HUDEP-2 (cell line): ENCODE measurements around the gene SSR1.
"Not testable (repeated sequence)": the region's sequence is repeated elsewhere in the genome, so short reads cannot be mapped to it uniquely, and the experiment has no call there.

ENCODE experiments used
- DNase-seq, 76 experiments: peaks; one replicate each; lab custom pipeline; 2025; ENCODE audit not compliant: unreplicated experiment in 76 of 76; lab: John Stamatoyannopoulos, UW

Gene SSR1

DNA sequence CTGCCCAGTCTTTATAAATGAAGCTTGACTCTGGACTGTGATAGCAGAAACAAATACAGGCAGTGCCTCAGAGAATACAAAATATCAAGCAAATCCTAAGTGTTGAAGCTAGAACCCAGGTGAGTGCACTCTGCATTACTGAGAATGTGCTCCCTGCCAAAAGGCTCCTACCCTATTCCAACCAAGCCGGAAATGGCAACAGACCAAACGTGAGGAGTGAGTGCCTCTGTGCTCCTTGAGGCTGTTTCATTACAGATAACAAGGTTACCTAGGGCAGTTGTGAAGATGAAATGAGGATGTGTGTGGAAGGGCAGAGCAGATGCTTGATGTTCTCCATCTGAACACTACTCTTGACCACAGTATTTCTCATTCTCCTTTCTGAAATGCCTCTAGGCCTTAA, 29.3 kb downstream of the SSR1 start:
- DNase-seq = no peak

- DNase-seq = no peak
These were observed 30.7 kb downstream of the SSR1 start for GRCh38 chr6:7282097-7282906.

- DNase-seq = no peak
These were observed 36.8 kb downstream of the SSR1 start for GRCh38 chr6:7276199-7276524.

- not testable (repeated sequence) for DNase-seq
These were observed 38.5 kb downstream of the SSR1 start for GRCh38 chr6:7274525-7274924.

GRCh38 chr6:7273709-7274108, 39.3 kb downstream of the SSR1 start:
- no peak for DNase-seq

- DNase-seq = no peak
These were observed 41.8 kb downstream of the SSR1 start for GRCh38 chr6:7271205-7271534.

DNA sequence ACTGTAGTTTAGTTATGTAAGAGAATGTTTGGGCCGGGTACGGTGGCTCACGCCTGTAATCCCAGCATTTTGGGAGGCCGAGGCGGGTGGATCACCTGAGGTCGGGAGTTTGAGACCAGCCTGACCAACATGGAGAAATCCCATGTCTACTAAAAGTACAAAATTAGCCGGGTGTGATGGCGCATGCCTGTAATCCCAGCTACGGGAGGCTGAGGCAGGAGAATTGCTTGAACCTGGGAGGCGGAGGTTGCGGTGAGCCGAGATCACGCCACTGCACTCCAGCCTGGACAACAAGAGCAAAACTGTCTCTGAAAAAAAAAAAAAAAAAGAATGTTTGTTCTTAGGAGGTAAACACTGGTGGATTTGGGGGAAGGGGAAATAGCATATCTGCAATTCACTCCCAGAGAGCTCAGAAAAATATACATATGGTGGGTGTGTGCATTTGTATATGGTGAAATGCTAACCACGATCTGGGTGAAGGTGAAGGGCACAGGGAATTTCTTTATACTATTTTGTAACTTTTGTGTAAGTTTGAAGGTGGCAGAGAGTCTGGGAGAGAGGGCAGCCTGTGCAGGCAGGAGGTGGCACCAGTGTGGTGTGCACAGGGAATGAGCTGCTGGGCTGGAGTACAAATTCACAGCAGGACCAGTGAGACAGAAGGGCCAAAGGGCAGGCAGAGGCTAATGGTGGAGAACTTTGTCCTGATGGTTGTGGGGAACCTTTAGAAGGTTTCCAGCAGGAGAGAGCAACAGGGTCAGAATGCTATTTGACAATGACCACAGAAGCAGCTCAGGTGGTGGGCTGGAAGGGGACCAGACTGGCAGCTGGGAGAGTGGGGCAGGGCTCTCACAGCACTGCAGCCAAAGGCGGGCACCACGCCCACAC, 42.4 kb downstream of the SSR1 start:
- DNase-seq = no peak

DNA sequence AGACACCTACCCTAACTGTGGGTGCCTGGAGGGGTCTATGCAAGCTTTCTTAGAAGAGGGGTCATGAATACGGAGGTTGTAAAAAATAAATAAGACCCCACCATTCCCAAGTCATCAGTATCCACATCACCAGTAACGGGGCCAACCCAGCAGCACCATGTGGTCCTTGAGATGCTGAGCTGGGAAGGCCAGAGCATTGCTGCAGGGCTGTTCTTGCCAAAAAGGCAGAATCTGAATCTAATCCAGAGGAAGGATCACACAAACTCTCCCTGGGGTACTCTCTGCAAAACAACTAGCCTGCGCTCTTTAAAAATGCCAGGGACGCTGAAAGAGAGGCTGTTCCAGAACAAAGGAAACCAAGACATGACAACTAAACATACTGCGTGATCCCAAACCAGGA, 43.2 kb downstream of the SSR1 start:
- DNase-seq = no peak

- DNase-seq = no peak
These were observed 44.0 kb downstream of the SSR1 start for GRCh38 chr6:7268816-7269555.

GRCh38 chr6:7268362-7268761, 44.6 kb downstream of the SSR1 start:
- DNase-seq = no peak

GRCh38 chr6:7267466-7268091, 45.4 kb downstream of the SSR1 start:
- DNase-seq = peak in 73 of 76 experiments; percentile 39 to 95 (median 80)

- no peak for DNase-seq
These were observed 45.9 kb downstream of the SSR1 start for GRCh38 chr6:7267071-7267465.

GRCh38 chr6:7265385-7265726, 47.6 kb downstream of the SSR1 start:
- not testable (repeated sequence) for DNase-seq

DNA sequence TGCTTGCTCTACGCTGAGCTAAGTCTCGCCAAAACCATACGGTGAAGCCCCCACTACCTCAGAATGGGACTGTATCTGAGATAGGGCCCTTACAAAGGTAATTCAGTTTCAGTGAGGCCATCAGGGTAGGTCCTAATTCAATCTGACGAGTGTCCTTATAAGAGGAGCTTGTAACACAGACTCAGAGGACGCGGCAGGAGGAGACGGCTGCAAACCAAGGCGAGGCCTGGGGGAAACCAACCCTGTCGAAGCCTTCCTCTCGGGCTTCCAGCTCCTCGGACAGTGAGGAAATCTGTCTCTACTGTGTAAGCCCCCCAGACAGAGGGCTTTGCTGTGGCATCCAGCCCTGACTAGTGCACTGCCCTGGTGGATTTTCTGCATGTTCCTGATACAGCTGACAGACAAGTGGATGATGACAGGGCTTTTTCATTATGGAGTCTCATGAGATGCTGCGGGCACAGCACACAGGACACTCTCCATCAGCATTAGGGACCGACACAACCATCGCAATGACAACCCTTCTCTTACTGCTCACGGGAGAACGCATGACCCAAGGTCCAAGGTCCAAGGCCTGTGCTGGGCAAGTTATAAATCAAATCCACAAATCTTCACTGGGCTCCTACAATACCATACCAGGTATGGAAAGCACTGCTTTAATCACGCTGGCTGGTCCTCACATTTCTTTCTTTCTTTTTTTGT, 48.2 kb downstream of the SSR1 start:
- no peak for DNase-seq

GRCh38 chr6:7264041-7264440, 49.0 kb downstream of the SSR1 start:
- DNase-seq = no peak

DNA sequence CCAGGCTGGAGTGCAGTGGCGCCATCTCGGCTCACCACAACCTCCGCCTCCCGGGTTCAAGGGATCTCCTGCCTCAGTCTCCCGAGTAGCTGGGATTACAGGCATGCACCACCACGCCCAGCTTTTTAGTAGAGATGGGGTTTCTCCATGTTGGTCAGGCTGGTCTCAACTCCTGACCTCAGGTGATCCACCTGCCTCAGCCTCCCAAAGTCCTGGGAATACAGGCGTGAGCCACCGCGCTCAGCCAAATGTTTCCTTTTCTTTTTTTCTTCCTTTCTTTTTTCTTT, 49.5 kb downstream of the SSR1 start:
- not testable (repeated sequence) for DNase-seq

GRCh38 chr6:7262746-7263518, 50.1 kb downstream of the SSR1 start:
- no peak for DNase-seq

DNA sequence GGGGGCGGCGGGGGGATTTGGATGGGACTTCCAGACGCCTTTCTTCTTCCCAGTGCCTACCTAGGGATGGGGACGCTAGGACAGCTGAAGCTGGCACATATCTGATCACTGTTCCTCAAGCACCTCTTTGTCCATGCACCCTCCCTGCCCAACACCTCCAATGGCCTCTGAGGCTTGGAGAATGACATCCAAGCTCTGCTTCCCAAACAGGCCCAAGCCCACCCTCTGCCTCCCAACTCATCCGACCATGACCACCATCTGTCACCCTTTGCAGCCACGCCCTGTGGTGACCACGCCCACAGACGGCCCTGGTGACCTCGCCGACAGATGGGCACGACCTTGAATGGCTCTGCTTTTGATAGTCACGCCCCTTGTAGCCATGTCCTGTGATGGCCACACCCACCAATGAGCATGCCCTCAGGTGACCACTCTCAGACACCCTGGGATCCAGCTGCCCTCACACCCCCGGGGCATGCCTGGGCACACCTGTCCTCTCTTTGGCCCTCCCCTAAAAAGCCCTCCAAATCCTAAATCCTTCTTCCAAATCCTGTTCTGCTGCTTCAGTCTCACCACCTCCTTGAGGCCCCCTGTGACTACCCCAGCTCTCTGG, 51.0 kb downstream of the SSR1 start:
- DNase-seq = peak in 54 of 76 experiments; percentile 8 to 75 (median 44)

GRCh38 chr6:7261032-7261841, 51.8 kb downstream of the SSR1 start:
- DNase-seq = peak in 48 of 76 experiments; percentile 27 to 69 (median 44)
